Hindlimb muscle (tissue), 1 donor: ENCODE results near the gene PGM5. TPM values are rescaled to one million over a fixed set of nuclear protein-coding genes. Genes with fewer than 3 reads are reported as not detected.

Experiments
- DNase-seq: peaks from one replicate; pipeline ENCODE4 v3.0.0-alpha.2; 2013
- polyA plus RNA-seq: library from polyadenylated mRNA; unstranded; fragments of 120-200 nt; gene quantifications from one replicate; pipeline ENCODE4 v1.2.1, GENCODE V29; 2013; ENCODE audit not compliant: insufficient read length

Gene PGM5
- polyA plus RNA-seq, 1 donor = 61.6 TPM

- no peak for DNase-seq
Measured at GRCh38 chr9:68497629-68498028, 141.2 kb downstream of the PGM5 start.

- no peak for DNase-seq
Measured at GRCh38 chr9:68498816-68499215, 142.4 kb downstream of the PGM5 start.

- no peak for DNase-seq
Measured at GRCh38 chr9:68500457-68501381, 144.3 kb downstream of the PGM5 start.

GRCh38 chr9:68502279-68502678, 145.9 kb downstream of the PGM5 start:
- DNase-seq = no peak

- no peak for DNase-seq
Measured at GRCh38 chr9:68505681-68506409, 149.4 kb downstream of the PGM5 start.

- no peak for DNase-seq
Measured at GRCh38 chr9:68506551-68506950, 150.1 kb downstream of the PGM5 start.

- DNase-seq = no peak
Measured at GRCh38 chr9:68507130-68507805, 150.9 kb downstream of the PGM5 start.

- DNase-seq = no peak
Measured at GRCh38 chr9:68507806-68508145, 151.4 kb downstream of the PGM5 start.

- no peak for DNase-seq
Measured at GRCh38 chr9:68508547-68508946, 152.1 kb downstream of the PGM5 start.

GRCh38 chr9:68509689-68510088, 153.3 kb downstream of the PGM5 start:
- DNase-seq = no peak

GRCh38 chr9:68513385-68513784, 157.0 kb downstream of the PGM5 start:
- no peak for DNase-seq

GRCh38 chr9:68513981-68514380, 157.6 kb downstream of the PGM5 start:
- no peak for DNase-seq

- DNase-seq = no peak
Measured at GRCh38 chr9:68515326-68516017, 159.1 kb downstream of the PGM5 start.

- DNase-seq = no peak
Measured at GRCh38 chr9:68522131-68522530, 165.7 kb downstream of the PGM5 start.

GRCh38 chr9:68522954-68523353, 166.5 kb downstream of the PGM5 start:
- DNase-seq = no peak

GRCh38 chr9:68523367-68523936, 167.0 kb downstream of the PGM5 start:
- DNase-seq = no peak

GRCh38 chr9:68530618-68531017, 174.2 kb downstream of the PGM5 start:
- DNase-seq = no peak

GRCh38 chr9:68532131-68532530, 175.7 kb downstream of the PGM5 start:
- DNase-seq = no peak

GRCh38 chr9:68533678-68534077, 177.3 kb downstream of the PGM5 start:
- DNase-seq = no peak

GRCh38 chr9:68536876-68537615, 180.6 kb downstream of the PGM5 start:
- no peak for DNase-seq

GRCh38 chr9:68537616-68537880, 181.1 kb downstream of the PGM5 start:
- DNase-seq = no peak

- DNase-seq = no peak
Measured at GRCh38 chr9:68538200-68538599, 181.8 kb downstream of the PGM5 start.
